Neural cell (in vitro differentiated cells): ENCODE data around the gene HIVEP3.

Experiments used
- EZH2 ChIP-seq: fragments of 200-600, 300-800 bp; shearing (Covaris generic), sonication (generic); IDR thresholded peaks from 2 replicates; pipeline ENCODE4 v1.6.1; 2014; ENCODE audit warnings: antibody characterized with exemption, low read length, borderline replicate concordance, mild to moderate bottlenecking; ENCODE audit not compliant: insufficient read depth, poor library complexity, severe bottlenecking
- RAD21 ChIP-seq: fragments of 450-650 bp; conservative IDR thresholded peaks from 2 replicates; pipeline ENCODE4 v1.6.1; 2014; ENCODE audit warnings: antibody characterized with exemption, mild to moderate bottlenecking, moderate library complexity
- TF ChIP-seq, protein P1 (sequence below): fragments of 450-650 bp; IDR thresholded peaks from 2 replicates; pipeline ENCODE4 v1.5.1; 2014; ENCODE audit warnings: antibody characterized with exemption, mild to moderate bottlenecking, moderate library complexity; ENCODE audit not compliant: poor library complexity, severe bottlenecking

DNA sequence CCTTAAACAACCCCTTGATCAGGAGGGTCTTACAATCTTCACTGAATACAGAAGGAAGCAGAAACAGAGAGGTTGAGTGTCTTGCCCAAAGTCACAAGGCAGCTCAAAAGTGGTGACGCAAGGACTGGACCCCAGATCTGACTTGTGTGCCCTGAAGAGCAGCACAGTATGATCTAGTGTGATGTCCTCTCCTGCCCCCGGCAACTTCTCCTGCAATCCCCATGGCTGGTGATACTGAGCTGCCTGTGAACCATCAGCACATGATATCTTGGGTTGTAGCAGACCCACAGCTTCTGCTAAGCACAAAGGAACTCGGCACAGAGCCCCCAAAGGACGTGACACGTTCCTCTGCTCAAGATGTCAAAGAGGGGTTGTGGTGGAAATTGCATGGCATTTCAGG is 383.0 kb downstream of the HIVEP3 start:
- TF ChIP-seq, protein P1, sequence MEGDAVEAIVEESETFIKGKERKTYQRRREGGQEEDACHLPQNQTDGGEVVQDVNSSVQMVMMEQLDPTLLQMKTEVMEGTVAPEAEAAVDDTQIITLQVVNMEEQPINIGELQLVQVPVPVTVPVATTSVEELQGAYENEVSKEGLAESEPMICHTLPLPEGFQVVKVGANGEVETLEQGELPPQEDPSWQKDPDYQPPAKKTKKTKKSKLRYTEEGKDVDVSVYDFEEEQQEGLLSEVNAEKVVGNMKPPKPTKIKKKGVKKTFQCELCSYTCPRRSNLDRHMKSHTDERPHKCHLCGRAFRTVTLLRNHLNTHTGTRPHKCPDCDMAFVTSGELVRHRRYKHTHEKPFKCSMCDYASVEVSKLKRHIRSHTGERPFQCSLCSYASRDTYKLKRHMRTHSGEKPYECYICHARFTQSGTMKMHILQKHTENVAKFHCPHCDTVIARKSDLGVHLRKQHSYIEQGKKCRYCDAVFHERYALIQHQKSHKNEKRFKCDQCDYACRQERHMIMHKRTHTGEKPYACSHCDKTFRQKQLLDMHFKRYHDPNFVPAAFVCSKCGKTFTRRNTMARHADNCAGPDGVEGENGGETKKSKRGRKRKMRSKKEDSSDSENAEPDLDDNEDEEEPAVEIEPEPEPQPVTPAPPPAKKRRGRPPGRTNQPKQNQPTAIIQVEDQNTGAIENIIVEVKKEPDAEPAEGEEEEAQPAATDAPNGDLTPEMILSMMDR = no peak
- TF ChIP-seq RAD21 (no peak), EZH2 (no peak)
